ENCODE results near the gene ZNF700.
"Not testable (repeated sequence)": the region's sequence is repeated elsewhere in the genome, so short reads cannot be mapped to it uniquely, and the experiment has no call there.

GRCh38 chr19:11911937-11912336, 13.0 kb upstream of the ZNF700 start:
- TF ChIP-seq CTCF (IDR thresholded peaks at IDR 0.05; ENCODE audit: insufficient read depth, low read length); REST (IDR thresholded peaks at IDR 0.05; ENCODE audit: insufficient replicate concordance, low read depth); GABPA (IDR thresholded peaks at IDR 0.05; ENCODE audit: low read depth); SPI1 (IDR thresholded peaks at IDR 0.05; ENCODE audit: borderline replicate concordance, low read depth); POLR2AphosphoS5 (IDR thresholded peaks at IDR 0.05; ENCODE audit: low read depth): not testable (repeated sequence)
